GM20431 (cell line): ENCODE data around the gene OSR1.

Experiments
- in situ Hi-C: fragments of 300-500 bp; cut with MseI, MboI; formaldehyde crosslinking; loops from one replicate; pipeline ENCODE4 v1.15.0; 2020; ENCODE audit warnings: low sequenced_read_pairs; ENCODE audit not compliant: unreplicated experiment

OSR1 gene

DNA sequence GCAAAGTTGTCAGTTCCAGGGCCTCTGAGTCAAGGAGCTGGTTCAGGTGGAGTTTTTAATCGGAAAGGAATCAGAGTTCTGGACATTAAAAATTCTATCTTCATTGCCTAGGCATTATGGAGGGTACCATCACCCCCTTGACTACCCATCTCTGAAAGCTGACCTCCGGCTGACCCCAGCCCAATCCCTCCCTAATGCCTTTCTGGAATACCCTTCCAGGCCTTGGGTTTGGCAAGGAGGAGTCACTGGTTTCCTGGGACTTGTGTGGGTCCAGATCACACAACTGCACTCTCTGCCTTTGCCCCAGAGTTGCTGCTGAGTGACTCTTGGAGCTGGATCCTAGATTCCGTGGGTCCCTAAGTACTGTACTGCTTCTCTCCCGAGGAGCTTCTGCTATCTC, 1.0 kb upstream of the OSR1 start:
- in situ Hi-C loops = loop anchor here (10.0 kb wide), 1 partner anchor 505 kb away; no protein-coding TSS in a partner anchor

DNA sequence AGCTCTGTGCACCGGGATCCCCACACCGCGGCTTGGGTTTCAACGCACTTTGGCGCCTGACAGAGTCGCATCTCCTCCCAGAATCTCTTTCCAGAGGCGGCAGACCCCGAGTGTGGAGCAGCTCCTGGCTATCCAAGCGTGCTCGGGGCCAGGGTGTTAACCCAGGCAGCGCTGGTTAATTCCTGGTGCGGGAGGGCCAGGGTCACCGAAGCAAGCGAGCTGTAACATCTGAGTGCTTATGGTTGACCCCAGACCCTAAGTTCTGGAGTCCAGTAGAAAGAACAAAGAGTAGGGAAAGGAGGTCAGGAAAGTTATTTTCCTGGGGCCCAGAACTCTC, 566 bp upstream of the OSR1 start:
- in situ Hi-C loops = loop anchor here (10.0 kb wide), 1 partner anchor 506 kb away; no protein-coding TSS in a partner anchor

DNA sequence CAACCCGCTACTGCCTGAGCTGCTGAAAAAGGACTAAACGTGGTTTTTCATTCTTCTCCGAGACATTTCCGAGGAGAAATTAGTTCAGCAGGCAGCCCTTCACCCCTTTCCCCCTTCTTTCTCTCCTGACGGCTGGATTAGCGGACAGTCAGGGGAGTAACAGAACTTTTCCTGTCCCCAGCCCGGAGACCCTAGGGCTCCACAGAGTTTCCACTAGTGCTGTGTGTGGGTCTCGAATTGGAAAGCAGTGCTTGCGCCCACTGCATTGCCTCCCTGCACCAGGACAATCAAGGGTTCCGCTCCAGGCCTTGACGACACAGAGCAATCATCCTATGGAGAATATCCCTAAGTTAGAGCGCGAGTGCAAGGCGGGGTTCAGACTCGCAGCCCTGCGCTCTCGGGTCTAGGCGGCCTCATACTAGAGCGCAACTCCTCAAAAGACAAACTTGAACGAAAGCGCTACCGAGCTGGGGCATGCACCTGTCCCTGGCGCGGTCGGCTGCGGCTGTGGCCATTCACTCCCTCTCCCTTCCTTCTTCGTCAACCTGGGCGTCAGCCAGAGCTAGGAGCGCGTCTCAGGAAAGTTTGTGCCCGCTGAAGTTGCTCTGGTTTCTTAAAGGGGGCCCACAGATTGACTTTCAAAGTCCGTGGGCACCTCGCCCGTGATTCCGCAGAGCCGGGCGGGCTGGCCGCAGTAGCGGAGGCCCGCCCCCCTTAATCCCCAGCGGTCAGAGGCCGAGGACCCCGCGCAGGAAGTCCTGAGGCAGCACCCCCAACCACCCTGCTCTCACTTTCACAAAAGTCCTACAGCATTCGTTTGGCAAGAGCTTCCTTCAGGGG, 801 bp downstream of the OSR1 start:
- in situ Hi-C loops = loop anchor here (10.0 kb wide), 1 partner anchor 507 kb away; no protein-coding TSS in a partner anchor

DNA sequence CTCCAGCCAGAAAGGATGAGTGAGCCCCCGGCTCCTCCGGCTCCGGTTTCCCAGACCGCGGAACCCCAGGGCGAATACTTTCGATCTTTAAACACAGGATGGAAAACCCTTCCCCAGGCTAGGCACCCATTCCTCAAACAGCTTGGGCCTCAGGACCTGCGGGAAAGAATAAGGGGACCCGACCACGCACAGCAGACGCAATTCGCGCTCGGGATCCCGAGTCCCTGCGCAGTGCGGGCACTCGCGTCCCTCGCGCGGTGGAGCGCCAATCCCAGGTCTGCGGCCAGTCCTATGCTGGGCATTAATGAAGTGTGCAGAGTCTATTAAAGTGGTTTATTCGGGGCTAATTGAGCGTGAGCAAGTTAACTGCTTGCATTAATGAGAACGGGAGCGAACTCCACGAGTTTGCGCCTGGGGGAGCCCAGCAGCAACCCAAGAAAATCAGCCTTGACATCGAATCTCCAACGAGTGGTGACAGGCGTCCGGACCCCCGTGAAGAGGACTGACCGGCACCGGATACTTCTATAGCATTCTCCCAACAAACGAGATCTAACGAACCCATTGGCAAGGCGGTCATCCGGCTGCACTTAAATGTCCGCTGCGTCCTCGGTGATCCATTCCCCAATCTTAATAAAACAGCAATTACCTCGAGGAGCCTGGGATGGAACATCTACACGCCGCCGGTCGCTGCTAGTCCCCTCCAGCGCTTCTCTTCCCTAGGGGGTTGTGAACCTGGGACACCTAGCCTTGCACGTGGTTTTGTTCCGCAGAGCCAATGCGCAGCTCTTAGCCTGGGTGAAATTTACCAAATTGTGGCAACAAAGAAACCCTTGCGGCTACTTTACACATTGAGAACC, 1.6 kb downstream of the OSR1 start:
- in situ Hi-C loops = loop anchor here (10.0 kb wide), 1 partner anchor 508 kb away; no protein-coding TSS in a partner anchor

DNA sequence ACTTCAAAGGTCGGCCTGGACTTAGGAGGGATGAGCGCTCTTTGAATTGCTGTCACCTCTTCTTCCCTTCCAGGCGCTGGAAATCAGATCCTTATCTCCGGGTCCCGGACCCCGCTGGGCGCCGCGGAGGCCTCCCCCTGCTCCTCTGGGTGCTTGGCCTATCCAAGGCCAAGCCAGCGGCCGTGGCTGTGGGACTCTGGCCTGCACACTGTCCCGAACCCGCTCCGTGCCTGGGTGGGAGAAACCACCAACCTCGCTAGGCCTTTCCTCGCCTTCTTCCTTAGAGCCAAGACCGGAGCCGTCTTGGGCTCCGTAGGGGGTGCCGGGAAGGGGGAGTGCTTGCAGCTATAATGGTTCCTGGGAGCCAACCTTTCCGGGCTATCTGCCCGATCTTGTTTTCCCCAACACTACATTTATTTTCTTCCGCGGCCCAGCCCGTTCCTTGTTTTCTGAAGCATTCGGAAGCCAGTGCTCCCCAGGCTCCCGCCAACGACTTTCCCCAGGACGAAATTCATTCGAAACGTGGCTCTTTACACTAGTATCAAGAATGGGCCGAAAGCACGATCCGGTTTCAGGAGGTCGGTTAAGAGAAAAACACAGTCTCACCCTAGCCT, 2.4 kb downstream of the OSR1 start:
- in situ Hi-C loops = loop anchor here (10.0 kb wide), 1 partner anchor 509 kb away; no protein-coding TSS in a partner anchor

DNA sequence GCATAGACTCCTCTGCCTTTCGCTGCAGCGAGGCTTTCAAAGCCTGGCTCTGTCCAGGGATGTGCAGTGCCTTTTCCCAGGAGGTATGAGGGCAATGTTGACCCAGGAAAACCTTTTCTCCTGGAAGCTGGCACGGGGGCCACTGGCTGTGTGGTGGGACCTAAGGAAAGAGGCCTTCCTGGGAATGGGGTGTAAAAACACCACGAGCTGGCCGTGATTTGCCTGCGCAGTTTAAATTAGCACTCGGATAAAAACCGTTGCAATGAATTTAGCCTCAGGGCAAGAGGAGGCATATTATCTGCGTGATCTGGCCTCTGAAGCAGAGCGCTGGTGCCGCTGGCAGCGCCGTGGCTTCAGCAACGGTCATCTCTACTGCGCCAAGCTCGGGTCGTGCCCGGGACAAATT, 3.0 kb downstream of the OSR1 start:
- in situ Hi-C loops = loop anchor here (10.0 kb wide), 1 partner anchor 509 kb away; no protein-coding TSS in a partner anchor

DNA sequence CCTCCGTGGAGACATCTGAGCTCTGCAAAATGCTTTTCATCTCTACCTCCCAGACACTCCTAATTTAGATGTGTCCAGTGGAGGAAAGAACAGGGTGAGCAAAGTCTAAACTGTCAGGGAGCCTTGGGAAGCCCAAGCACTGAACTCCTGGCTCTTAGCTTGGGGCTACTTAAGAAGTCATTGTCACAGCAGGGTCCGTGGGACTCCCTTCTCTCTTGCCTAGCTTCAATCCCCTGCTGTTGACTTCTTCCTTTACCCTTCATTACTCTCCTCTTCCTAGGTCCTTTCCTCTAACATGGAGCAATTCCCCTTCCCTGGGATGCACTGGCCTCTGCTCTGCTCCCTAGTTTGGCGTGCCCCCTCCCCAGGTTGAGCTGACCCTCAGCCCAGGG, 3.4 kb downstream of the OSR1 start:
- in situ Hi-C loops = loop anchor here (10.0 kb wide), 1 partner anchor 510 kb away; no protein-coding TSS in a partner anchor

DNA sequence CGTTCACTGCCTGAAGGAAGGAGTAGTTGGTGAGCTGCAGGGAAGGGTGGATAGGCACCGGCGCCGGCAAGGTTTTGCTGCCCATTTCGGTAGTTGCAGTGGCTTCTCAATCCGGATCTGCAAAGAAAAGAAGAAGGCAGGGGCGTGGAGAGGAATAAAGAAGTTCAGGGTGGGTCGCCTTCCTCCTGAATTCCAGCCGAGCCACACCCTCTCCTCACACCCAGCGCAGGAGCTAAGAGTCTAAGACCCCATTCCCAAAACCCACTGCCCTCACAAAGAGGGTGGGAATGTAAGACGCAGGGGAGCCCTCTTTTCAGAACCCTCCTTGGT, 4.7 kb downstream of the OSR1 start:
- in situ Hi-C loops = loop anchor here (10.0 kb wide), 1 partner anchor 511 kb away; no protein-coding TSS in a partner anchor

DNA sequence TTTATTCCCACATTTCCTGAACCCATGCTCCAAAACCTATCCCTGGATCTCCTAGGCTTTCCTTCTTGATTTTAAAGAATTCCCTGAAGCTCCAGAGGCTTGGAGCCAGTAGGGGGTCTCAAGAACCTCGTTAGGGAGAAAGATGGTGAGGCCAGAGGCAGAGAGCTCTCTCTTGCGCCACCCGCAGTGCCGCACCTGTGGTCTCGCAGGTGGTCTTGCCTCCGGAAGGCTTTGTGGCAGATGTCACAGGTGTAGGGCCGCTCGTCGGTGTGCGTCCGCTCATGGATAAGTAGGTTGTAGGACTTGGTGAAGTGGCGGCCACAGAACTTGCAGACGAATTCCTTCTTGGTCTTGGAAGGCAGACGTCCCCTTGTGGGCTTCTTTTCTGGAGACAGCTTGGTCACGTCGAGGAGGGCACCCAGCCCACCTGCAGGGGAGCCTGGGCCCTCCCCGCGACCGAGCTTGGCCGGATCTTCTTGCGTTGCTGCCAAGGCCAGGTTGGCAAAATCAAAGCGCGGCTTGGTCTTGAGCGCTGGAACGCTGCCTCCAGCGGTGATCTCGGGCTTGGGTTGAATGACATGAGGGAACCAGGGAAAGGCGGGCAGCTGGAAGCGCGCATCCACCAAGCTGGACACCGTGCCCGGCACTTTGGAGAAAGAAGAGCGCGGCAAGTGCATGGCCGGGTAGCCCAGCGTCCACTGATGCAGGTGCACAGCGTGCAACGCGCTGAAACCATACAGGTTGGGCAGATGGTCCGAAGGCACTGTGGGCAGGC, 5.3 kb downstream of the OSR1 start:
- in situ Hi-C loops = loop anchor here (10.0 kb wide), 1 partner anchor 512 kb away; no protein-coding TSS in a partner anchor

DNA sequence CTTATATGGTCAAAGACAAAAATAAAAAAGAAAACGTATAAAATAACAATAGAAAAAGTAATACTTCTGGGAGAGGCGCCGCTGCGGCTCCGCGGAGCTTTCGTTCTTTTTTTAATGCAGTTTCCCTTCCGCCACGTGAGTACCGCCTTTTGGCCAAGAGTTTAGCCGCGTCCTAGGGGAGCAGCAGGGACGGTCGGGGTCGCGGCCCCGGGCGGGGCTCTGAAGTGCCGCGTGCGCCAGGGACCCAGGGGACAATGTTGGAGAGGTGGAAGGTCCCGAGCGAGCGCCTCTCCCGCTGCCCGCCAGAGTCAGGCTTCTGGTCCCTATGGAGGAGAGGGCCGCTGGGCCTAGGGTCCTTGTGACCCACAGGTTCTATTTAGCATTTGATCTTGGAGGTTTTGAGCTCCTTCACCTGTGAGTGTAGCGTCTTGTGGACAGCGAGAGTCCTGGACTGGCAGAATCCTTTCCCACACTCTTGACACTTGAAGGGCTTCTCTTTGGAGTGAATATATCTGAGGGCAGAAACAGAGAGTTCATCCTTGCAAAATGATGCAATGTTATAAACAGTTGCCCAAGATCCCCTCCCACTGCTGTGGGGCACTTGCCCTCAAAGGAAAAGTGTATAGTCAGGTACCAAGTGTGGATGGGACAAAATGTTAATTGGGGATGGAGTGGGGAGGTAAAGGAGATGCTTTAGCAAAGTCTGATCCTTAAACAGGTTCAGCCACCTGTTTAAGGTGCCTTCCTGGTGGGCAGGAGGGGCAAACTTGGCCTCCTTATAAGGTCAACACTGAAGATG, 6.3 kb downstream of the OSR1 start:
- in situ Hi-C loops = loop anchor here (10.0 kb wide), 1 partner anchor 513 kb away; no protein-coding TSS in a partner anchor

DNA sequence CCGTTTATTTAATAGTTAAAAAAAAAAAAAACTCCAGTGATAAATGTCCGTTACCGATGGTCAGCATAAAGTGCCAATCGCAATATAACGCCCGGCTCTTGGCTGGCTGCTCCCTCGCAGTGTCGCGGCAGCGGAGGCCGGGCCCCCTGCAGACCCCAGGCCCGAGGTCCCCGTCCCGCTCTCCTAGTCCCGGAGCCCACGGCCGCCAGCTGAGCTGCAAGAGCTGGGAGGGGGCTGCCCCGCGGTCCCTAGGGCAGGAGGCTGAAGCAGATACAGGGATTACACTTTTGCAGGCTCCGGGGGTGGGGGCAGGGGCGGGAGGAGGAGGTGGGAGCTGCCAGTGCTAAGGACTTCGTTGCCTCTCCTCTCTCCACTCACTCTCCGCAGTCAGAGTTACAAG, 6.9 kb downstream of the OSR1 start:
- in situ Hi-C loops = loop anchor here (10.0 kb wide), 1 partner anchor 513 kb away; no protein-coding TSS in a partner anchor

DNA sequence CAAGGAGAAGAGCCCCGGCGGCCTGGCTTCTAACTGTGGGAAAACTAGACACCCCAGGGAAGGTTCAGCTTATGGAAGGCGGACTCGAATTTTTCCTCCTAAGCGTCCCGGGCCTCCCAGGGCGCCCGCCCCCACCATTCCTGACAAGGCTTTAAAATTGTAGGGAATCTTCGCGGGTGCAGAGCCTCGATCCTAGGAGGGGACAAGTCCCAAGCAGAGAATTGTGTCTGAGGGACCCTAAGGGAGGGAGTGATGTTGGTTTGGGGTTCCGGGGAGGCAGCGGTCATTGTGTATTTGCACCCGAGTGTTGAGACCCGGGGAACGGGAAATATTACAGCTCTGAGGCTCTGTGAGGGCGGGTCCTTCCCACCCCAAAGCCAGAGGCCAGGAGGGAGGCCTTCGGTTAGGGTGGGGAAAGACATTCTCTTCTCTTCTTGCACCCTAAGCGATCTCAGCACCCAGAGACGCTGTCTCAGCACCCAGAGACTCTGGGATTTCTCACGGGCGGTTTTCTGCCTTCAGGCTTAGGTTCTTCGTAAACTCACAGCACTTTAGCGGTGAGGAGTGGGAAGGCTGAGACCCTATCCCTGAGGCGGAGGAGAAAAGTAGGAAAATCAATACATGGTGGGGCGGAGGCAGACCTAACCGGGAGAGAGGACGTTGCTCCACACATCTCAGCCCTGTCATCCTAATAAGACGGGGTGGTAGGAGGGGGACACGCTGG, 7.6 kb downstream of the OSR1 start:
- in situ Hi-C loops = loop anchor here (10.0 kb wide), 1 partner anchor 514 kb away; no protein-coding TSS in a partner anchor

DNA sequence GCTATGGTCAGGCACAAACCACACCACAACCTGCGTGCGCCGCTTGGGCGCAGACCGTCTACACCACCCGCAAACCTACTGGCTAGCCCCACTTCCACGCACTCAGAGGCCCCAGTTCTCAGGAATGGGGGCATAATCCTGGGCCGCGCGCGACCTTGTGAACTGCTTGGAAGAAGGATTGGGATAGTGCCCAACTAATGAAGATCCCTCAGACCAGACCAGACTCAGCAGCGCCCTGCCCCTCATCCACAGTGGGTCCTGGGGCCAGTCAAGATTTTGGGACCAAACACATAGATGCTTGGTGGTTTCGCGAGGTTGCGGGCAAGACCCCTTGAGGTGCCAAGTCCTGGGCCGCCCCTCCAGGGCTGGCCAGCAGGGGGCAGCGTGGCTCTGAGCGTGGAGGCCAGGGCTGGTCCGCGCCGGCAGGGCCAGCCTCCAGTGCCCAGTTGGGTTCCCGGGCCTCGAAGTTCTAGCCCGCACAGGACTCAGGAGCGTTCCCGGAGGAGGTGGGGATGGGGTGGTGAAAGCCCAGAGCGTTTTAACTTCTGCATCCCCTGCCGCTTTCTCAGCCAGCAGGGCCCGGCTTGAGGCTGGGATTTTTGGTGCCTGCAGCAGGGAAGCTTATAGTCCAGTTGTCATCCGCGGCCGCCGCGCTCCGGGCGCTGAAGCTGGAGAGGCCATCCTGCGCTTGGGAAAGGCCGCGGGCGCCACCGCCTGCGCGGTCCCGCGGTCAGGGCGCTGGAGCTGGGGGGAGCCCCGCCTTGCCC, 8.3 kb downstream of the OSR1 start:
- in situ Hi-C loops = loop anchor here (10.0 kb wide), 1 partner anchor 515 kb away; no protein-coding TSS in a partner anchor

DNA sequence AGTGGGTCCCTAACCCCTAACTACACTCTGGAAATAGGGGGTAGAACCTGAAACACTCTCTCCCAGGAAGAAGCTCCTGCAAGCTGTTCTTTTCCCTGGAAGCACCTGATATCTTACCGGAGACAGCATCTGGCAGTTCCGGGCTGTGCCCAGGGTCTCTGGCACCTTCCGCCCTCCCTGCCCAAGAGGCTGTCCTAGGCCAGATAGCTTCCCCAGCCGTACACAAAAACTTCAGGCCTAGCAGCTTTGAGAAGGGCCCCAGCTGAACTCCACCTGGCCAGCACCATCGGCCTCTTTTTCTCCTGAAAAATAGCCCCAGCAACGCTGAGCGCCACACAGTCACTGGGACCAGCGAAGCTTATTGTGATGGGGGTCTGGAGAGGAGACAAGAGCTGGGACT, 9.7 kb downstream of the OSR1 start:
- in situ Hi-C loops = no loop called here

DNA sequence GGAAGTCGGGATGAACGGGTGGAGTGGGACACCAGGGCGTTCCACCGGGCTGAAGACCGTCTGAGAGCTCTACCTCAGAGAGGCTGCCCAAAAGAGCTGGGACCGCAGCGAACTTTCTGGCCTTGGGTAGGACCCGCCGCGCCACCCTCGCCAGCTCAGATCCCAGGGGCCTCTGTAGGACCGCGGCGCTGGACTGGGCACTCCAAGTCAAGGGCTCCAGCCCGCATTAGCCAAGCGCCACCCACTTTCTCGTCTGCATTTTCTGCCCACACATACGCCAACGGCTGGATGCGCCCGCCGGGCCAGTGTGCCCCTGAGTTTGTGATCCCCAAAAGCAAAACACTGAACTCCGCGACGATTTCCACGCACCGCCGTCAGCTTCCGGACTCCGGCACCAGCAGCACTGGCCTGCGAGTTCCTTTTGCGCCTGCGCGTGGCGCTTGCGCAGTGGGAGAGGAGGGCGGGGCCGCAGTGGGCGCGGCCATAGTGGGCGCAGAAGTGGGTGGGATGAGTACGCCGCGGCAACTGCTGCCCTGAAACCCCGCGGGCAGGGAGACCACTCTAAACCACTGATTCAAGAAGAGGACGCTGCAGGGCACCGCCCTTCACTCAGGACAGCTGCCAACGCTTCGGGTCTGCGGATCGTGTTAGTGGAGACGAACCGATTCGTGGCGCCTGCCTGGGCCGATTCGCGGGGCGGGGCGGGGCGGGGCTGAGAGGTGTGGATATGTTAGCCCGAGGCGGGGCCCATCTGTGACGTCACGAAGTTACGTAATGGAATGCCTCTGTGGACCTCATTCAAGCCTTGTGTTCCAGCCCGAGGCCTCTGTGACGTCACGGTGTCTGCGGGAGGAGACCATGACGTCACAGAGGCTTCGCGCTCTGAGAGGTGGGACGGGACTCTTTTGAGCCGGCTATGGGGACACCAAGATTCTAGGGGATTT, 10.5 kb downstream of the OSR1 start:
- in situ Hi-C loops = no loop called here

DNA sequence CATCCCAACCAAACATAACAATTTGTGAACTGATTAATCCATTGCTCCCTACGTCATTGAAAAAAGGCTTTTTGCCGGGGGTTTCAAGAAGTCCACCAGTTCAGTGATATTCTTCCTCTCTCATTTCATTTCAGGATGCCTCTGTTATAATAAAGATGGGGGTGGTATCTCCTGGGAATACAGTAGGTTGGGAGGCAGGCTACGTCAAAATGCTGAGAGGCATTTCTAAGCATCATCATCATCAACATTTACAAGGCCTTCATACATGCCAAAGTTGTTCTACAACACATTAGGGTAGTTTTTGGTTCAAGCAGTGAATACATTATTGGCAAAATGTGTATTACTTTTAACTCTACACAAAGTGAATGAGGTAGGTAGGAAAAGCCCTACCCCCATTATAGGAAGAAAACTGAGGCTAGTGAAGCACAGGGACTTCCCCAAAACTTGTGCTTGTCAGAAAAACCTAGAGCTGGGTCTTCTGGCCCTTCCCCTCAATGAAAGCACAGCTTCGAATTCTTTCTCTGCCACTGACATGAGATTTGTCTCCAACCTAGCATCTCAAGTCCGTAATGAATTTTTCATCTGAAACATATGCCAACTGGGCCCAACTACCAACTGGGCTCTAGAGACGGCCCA, 11.3 kb downstream of the OSR1 start:
- in situ Hi-C loops = no loop called here
